T-cell (primary cell): ENCODE data around the gene MRPL49. TPM values are rescaled to one million over a fixed set of nuclear protein-coding genes. Genes with fewer than 3 reads are reported as not detected.

Source experiments
- ATAC-seq, 4 experiments: fragments of 200-7000 bp in 3 of 4; fragments of 150-1000 bp in 1 of 4; cut with Tn5 transposase; replicated peaks in 1 of 4; 1 replicate in 3 of 4; 2 replicates in 1 of 4; pipeline ENCODE4 v1.10.0; 2021; ENCODE audit warnings: moderate library complexity in 3 of 4, mild to moderate bottlenecking in 2 of 4, moderate number of reproducible peaks in 1 of 4
- CTCF ChIA-PET, 2 donors: fragments of 300-600 bp; sonication (Branson Sonifier 250); formaldehyde crosslinking; loops; one replicate each; lab custom pipeline; 2022; ENCODE audit warnings: antibody characterized with exemption in 2 of 2; lab: Charles Lee
- POLR2A ChIA-PET, 2 donors: fragments of 300-600 bp; sonication (Branson Sonifier 250); formaldehyde crosslinking; loops; one replicate each; lab custom pipeline; 2022; ENCODE audit warnings: antibody characterized with exemption in 2 of 2; lab: Charles Lee
- DNase-seq, 35 experiments: peaks; one replicate each; pipeline versions ENCODE4 v3.0.0 to v3.0.0-alpha.2; 2013 to 2023
- H3K27ac ChIP-seq: one replicate; pipeline ENCODE4 v1.5.1; 2013; ENCODE audit warnings: low read length
- H3K27me3 ChIP-seq, 2 experiments: replicated peaks in 1 of 2; 1 replicate in 1 of 2; 2 replicates in 1 of 2; pipeline versions ENCODE4 v1.6.1 to v1.7.0; 2013; ENCODE audit warnings: low read length in 1 of 2, mixed read lengths in 1 of 2; ENCODE audit not compliant: control insufficient read depth in 2 of 2, insufficient read depth in 2 of 2; ENCODE audit errors: extremely low read depth in 1 of 2
- H3K36me3 ChIP-seq, 2 donors: 1 replicate in 1 of 2; 2 replicates in 1 of 2; pipeline versions ENCODE4 v1.6.1 to v1.7.0; 2013; ENCODE audit warnings: low read length in 1 of 2; ENCODE audit not compliant: control insufficient read depth in 2 of 2, insufficient read depth in 1 of 2; ENCODE audit errors: extremely low read depth in 1 of 2
- H3K4me1 ChIP-seq, 2 experiments: 1 replicate in 1 of 2; 2 replicates in 1 of 2; pipeline versions ENCODE4 v1.6.1 to v1.7.0; 2013; ENCODE audit warnings: low read length in 2 of 2, mixed read lengths in 1 of 2; ENCODE audit not compliant: insufficient read depth in 2 of 2, control insufficient read depth in 1 of 2; ENCODE audit errors: extremely low read depth in 1 of 2
- H3K4me3 ChIP-seq, 2 donors: 1 replicate in 1 of 2; 2 replicates in 1 of 2; pipeline versions ENCODE4 v1.5.1 to v1.7.0; 2013; ENCODE audit warnings: mild to moderate bottlenecking in 2 of 2, low read length in 1 of 2, moderate library complexity in 1 of 2; ENCODE audit not compliant: control insufficient read depth in 1 of 2; ENCODE audit errors: extremely low read depth in 1 of 2
- H3K9me3 ChIP-seq: 2 replicates; pipeline ENCODE4 v1.7.0; 2013
- H3K27ac Mint-ChIP-seq, 2 donors: one replicate each; pipeline ENCODE4 v1.8.0; 2020 to 2021; ENCODE audit warnings: mild to moderate bottlenecking in 2 of 2, mixed read lengths in 2 of 2
- H3K27me3 Mint-ChIP-seq, 2 donors: one replicate each; pipeline ENCODE4 v1.8.0; 2021 to 2022; ENCODE audit warnings: mixed read lengths in 2 of 2
- H3K36me3 Mint-ChIP-seq: one replicate; pipeline ENCODE4 v1.8.0; 2021; ENCODE audit warnings: mixed read lengths
- H3K4me1 Mint-ChIP-seq, 3 donors: one replicate each; pipeline ENCODE4 v1.8.0; 2020 to 2022; ENCODE audit warnings: mixed read lengths in 3 of 3, mild to moderate bottlenecking in 1 of 3
- H3K4me3 Mint-ChIP-seq, 3 donors: one replicate each; pipeline ENCODE4 v1.8.0; 2020 to 2022; ENCODE audit warnings: mild to moderate bottlenecking in 3 of 3, mixed read lengths in 3 of 3, moderate library complexity in 3 of 3
- H3K9me3 Mint-ChIP-seq, 3 donors: one replicate each; pipeline ENCODE4 v1.8.0; 2020 to 2022; ENCODE audit warnings: mixed read lengths in 3 of 3
- WGBS: methylation state at CpG from one replicate; pipeline ENCODE4 v1.1.5; 2013; ENCODE audit warnings: missing lambda C conversion rate; ENCODE audit not compliant: insufficient coverage; 5-methylcytosine and 5-hydroxymethylcytosine counted together
- total RNA-seq, 35 experiments: library from RNA in 6 of 35; stranded (reverse) in 6 of 35; fragments of 120-200 nt in 1 of 35; gene quantifications; one replicate each; pipeline versions ENCODE4 v1.2.1 to v1.2.4 and lab custom pipeline; 2013 to 2026

MRPL49 gene
- total RNA-seq, 5 donors from 2014 or later (not counting 1 experiment from before 2014, with no cell fraction given), result 48.3 to 58.8 (median 55.1) TPM

- H3K4me1 Mint-ChIP-seq, result peaks cover 35 to 53% (median 50%) of the 10 kb centered on the region in 3 donors
- CTCF ChIA-PET, result interaction anchor here (0.5 to 2.0 kb wide), 9 partner anchors 10 to 764 kb away, joined by 3 to 9 read pairs (median 5); partner anchors contain the start of genes FAU (in 1 of the 2) and MRPL49 (in 1 of the 2)
Measured at GRCh38 chr11:65111744-65112545, 10.2 kb upstream of the MRPL49 start, which contains the start of gene TM7SF2. Gene TM7SF2, plus strand, starts transcription at chr11:65111872. Its CDS starts 144 bp downstream, at chr11:65112016.

GRCh38 chr11:65112546-65113360, 9.4 kb upstream of the MRPL49 start:
- peaks cover 14 to 66% of the 10 kb centered on the region in 2 experiments for H3K4me1 ChIP-seq

More at GRCh38 chr11:65111744-65112545, 10.2 kb upstream of the MRPL49 start, which contains the start of gene TM7SF2:
- H3K9me3 Mint-ChIP-seq, result no peaks in the 10 kb centered on the region
- H3K4me3 Mint-ChIP-seq, result peak within 1 kb of the TSS; percentile 84 to 100 (median 87)
- ATAC-seq, result peak; percentile 77 to 79 (median 78)
- H3K27me3 Mint-ChIP-seq, result no peaks in the 10 kb centered on the region
- peak; percentile 86 to 98 (median 94) for DNase-seq
- under 1% methylated on average over 59 of the region's 64 CpGs for WGBS
- H3K9me3 ChIP-seq, result no peaks in the 10 kb centered on the region
- H3K27ac ChIP-seq, result peak within 1 kb of the TSS; percentile 66
- H3K36me3 ChIP-seq, result peaks cover 9 to 37% of the 10 kb centered on the region in 2 donors
- peak within 1 kb of the TSS; percentile 73 to 85 for H3K4me3 ChIP-seq
- peak within 1 kb of the TSS; percentile 83 to 88 for H3K27ac Mint-ChIP-seq
- POLR2A ChIA-PET, result interaction anchor here (0.5 to 1.6 kb wide), 4 partner anchors 10 to 340 kb away, joined by 3 to 7 read pairs (median 4); partner anchors contain the start of genes FAU (in 1 of the 2), MRPL49 (in 1 of the 2) and SF1 (in 1 of the 2)
- H3K4me1 ChIP-seq, result peaks cover 14 to 66% of the 10 kb centered on the region in 2 experiments
- H3K27me3 ChIP-seq, result no peaks in the 10 kb centered on the region
- H3K36me3 Mint-ChIP-seq, result peaks cover 3% of the 10 kb centered on the region

GRCh38 chr11:65113361-65113756, 8.8 kb upstream of the MRPL49 start:
- peaks cover 14 to 71% of the 10 kb centered on the region in 2 experiments for H3K4me1 ChIP-seq
- Mint-ChIP-seq H3K4me3 (peak overlapping the region; percentile 77 to 100 (median 84)), H3K36me3 (peaks cover 7% of the 10 kb centered on the region), H3K27ac (peak overlapping the region; percentile 74 to 87), H3K9me3 (no peaks in the 10 kb centered on the region), H3K4me1 (peaks cover 40 to 61% (median 54%) of the 10 kb centered on the region in 3 donors), H3K27me3 (no peaks in the 10 kb centered on the region)
- H3K4me3 ChIP-seq, result peak overlapping the region; percentile 73 to 74
- no CpG with 5 or more reads among the region's 14 CpGs for WGBS
- no peak for ATAC-seq
- no peaks in the 10 kb centered on the region for H3K27me3 ChIP-seq
- H3K27ac ChIP-seq, result peak overlapping the region; percentile 22
- ChIA-PET CTCF (interaction anchor here in 1 of 2 donors (1.6 kb wide), 1 partner anchor 9 kb away, joined by 8 read pairs; the partner anchor contains the start of genes FAU and MRPL49), POLR2A (interaction anchor here in 1 of 2 donors (1.2 kb wide), 1 partner anchor 9 kb away, joined by 5 read pairs; the partner anchor contains the start of genes FAU and MRPL49)
- H3K36me3 ChIP-seq, result peaks cover 4 to 33% of the 10 kb centered on the region in 2 donors
- DNase-seq, result no peak
- H3K9me3 ChIP-seq, result no peaks in the 10 kb centered on the region

More at GRCh38 chr11:65112546-65113360, 9.4 kb upstream of the MRPL49 start:
- ChIA-PET POLR2A (interaction anchor here (0.5 to 1.6 kb wide), 3 partner anchors 9 to 333 kb away, joined by 4 to 7 read pairs (median 5); partner anchors contain the start of genes FAU (in 2 of the 2) and MRPL49 (in 2 of the 2)), CTCF (interaction anchor here (0.5 to 1.6 kb wide), 2 partner anchors 9 to 11 kb away, joined by 4 to 8 read pairs; partner anchors contain the start of genes FAU (in 1 of the 2) and MRPL49 (in 1 of the 2))
- no peaks in the 10 kb centered on the region for H3K27me3 ChIP-seq
- no peaks in the 10 kb centered on the region for H3K27me3 Mint-ChIP-seq
- DNase-seq (peak; percentile 54 to 86 (median 70)), ATAC-seq (peak; percentile 54 to 64 (median 58))
- no peaks in the 10 kb centered on the region for H3K9me3 ChIP-seq
- peak overlapping the region; percentile 77 to 100 (median 84) for H3K4me3 Mint-ChIP-seq
- peak overlapping the region; percentile 73 to 85 for H3K4me3 ChIP-seq
- under 1% methylated on average over 47 of the region's 57 CpGs for WGBS
- peaks cover 35 to 57% (median 50%) of the 10 kb centered on the region in 3 donors for H3K4me1 Mint-ChIP-seq
- H3K9me3 Mint-ChIP-seq, result no peaks in the 10 kb centered on the region
- H3K27ac Mint-ChIP-seq, result peak overlapping the region; percentile 74 to 87
- H3K27ac ChIP-seq, result peak overlapping the region; percentile 66
- peaks cover 9 to 33% of the 10 kb centered on the region in 2 donors for H3K36me3 ChIP-seq
- H3K36me3 Mint-ChIP-seq, result peaks cover 4% of the 10 kb centered on the region

- Histone ChIP-seq H3K36me3 (peaks cover 0 to 34% of the 10 kb centered on the region in 2 donors), H3K27ac (no peak overlapping the region), H3K4me3 (no peak overlapping the region), H3K4me1 (peaks cover 14 to 71% of the 10 kb centered on the region in 2 experiments), H3K27me3 (no peaks in the 10 kb centered on the region), H3K9me3 (no peaks in the 10 kb centered on the region)
- no peaks in the 10 kb centered on the region for H3K9me3 Mint-ChIP-seq
- DNase-seq (no peak), ATAC-seq (no peak)
- CTCF ChIA-PET, result interaction anchor here in 1 of 2 donors (1.6 kb wide), 1 partner anchor 8 kb away, joined by 8 read pairs; the partner anchor contains the start of genes FAU and MRPL49
- WGBS, result 98% methylated on average over 6 of the region's 6 CpGs
- peak overlapping the region; percentile 74 to 87 for H3K27ac Mint-ChIP-seq
- H3K36me3 Mint-ChIP-seq, result peaks cover 12% of the 10 kb centered on the region
- peaks cover 45 to 66% (median 59%) of the 10 kb centered on the region in 3 donors for H3K4me1 Mint-ChIP-seq
- H3K27me3 Mint-ChIP-seq, result no peaks in the 10 kb centered on the region
- POLR2A ChIA-PET, result interaction anchor here in 1 of 2 donors (1.2 kb wide), 1 partner anchor 8 kb away, joined by 5 read pairs; the partner anchor contains the start of genes FAU and MRPL49
- H3K4me3 Mint-ChIP-seq, result peak overlapping the region; percentile 13 to 100 (median 84)
Measured at GRCh38 chr11:65113839-65114238, 8.3 kb upstream of the MRPL49 start.

GRCh38 chr11:65114538-65115171, 7.5 kb upstream of the MRPL49 start:
- Histone ChIP-seq H3K4me1 (peaks cover 14 to 71% of the 10 kb centered on the region in 2 experiments), H3K4me3 (no peak overlapping the region), H3K36me3 (peaks cover 0 to 34% of the 10 kb centered on the region in 2 donors), H3K9me3 (no peaks in the 10 kb centered on the region), H3K27ac (no peak overlapping the region), H3K27me3 (no peaks in the 10 kb centered on the region)
- Mint-ChIP-seq H3K27me3 (no peaks in the 10 kb centered on the region), H3K4me1 (peaks cover 46 to 69% (median 60%) of the 10 kb centered on the region in 3 donors), H3K36me3 (peaks cover 16% of the 10 kb centered on the region), H3K9me3 (no peaks in the 10 kb centered on the region), H3K4me3 (peak overlapping the region in 1 of 3 donors; percentile 100), H3K27ac (peak overlapping the region in 1 of 2 donors; percentile 92)
- POLR2A ChIA-PET, result no interaction called here
- no peak for ATAC-seq
- CTCF ChIA-PET, result no interaction called here
- 93% methylated on average over 11 of the region's 11 CpGs for WGBS
- no peak for DNase-seq
